Choroid plexus epithelial cell (primary cell): ENCODE data around the gene NOL4L.
"Not testable (repeated sequence)": the region's sequence is repeated elsewhere in the genome, so short reads cannot be mapped to it uniquely, and the experiment has no call there.

ENCODE experiments used
- DNase-seq: peaks from one replicate; pipeline ENCODE4 v3.0.0-alpha.2; 2010; ENCODE audit warnings: low read depth
- H3K4me3 ChIP-seq: 2 replicates; pipeline ENCODE4 v1.5.1; 2011; ENCODE audit warnings: low read depth, mild to moderate bottlenecking, control low read depth, low read length, moderate library complexity
- TF ChIP-seq, protein P1 (sequence below): conservative IDR thresholded peaks from 2 replicates; pipeline ENCODE4 v1.5.1; 2011; ENCODE audit warnings: low read depth, mild to moderate bottlenecking, control low read depth, inconsistent platforms, low read length, moderate library complexity

NOL4L gene

DNA sequence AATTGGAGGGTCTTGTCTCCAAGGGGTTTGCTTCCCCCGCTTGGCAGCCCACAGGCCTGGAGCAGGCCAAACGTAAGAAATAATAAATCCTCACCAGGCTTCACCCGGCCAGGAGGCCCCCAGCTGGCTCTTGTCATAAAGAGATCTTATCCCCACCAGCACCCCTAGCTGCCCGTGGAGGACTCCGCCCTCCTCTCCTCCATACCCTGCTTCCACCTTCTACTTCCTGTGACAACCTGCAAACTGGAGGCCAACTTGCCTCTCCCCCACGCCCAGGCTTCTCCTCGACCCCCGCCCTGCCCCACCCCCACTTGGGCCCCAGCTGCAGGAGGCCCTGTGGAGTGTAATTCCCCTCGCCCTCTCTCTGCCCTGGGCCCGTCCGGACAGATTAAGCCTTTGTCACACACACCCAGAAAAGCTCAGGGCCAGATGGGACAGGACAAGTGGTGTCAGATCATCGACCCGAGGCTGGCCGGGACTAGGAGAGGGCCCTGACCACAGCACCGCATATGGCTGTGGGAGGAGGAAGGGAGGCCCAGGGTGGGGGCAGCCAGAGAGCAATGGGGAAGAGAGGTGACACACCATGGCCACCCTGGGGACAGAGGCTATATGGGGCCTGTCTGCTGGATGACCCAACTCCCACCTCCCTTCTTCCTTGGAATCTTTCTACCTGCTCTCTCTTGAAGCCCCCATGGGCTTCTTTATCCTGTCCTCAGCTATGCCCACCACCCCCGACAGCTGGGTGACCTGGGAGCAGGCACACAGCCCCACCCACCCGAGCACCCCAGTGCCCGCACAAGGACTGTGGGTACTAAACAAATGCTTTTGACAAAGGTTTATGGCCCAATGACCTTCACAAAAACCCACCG is 3.9 kb downstream of the NOL4L start:
- DNase-seq, result no peak
- TF ChIP-seq, protein P1, sequence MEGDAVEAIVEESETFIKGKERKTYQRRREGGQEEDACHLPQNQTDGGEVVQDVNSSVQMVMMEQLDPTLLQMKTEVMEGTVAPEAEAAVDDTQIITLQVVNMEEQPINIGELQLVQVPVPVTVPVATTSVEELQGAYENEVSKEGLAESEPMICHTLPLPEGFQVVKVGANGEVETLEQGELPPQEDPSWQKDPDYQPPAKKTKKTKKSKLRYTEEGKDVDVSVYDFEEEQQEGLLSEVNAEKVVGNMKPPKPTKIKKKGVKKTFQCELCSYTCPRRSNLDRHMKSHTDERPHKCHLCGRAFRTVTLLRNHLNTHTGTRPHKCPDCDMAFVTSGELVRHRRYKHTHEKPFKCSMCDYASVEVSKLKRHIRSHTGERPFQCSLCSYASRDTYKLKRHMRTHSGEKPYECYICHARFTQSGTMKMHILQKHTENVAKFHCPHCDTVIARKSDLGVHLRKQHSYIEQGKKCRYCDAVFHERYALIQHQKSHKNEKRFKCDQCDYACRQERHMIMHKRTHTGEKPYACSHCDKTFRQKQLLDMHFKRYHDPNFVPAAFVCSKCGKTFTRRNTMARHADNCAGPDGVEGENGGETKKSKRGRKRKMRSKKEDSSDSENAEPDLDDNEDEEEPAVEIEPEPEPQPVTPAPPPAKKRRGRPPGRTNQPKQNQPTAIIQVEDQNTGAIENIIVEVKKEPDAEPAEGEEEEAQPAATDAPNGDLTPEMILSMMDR, result no peak
- H3K4me3 ChIP-seq, result no peak overlapping the region

- no peak for DNase-seq
- no peak overlapping the region for H3K4me3 ChIP-seq
- TF ChIP-seq, protein P1, result no peak
Observed at GRCh38 chr20:32580219-32580969, 4.7 kb downstream of the NOL4L start.

- DNase-seq, result no peak
- H3K4me3 ChIP-seq, result no peak overlapping the region
- TF ChIP-seq, protein P1, result no peak
Observed at GRCh38 chr20:32578840-32579390, 6.2 kb downstream of the NOL4L start.

- DNase-seq, H3K4me3 ChIP-seq: not testable (repeated sequence)
Observed at GRCh38 chr20:32578062-32578461, 7.1 kb downstream of the NOL4L start.

- TF ChIP-seq, protein P1, result no peak
- DNase-seq, result peak; percentile 52
- H3K4me3 ChIP-seq, result no peak overlapping the region
Observed at GRCh38 chr20:32577657-32578056, 7.5 kb downstream of the NOL4L start.

- H3K4me3 ChIP-seq, result no peak overlapping the region
- TF ChIP-seq, protein P1, result peak; percentile 42
- no peak for DNase-seq
Observed at GRCh38 chr20:32577023-32577422, 8.1 kb downstream of the NOL4L start.

DNA sequence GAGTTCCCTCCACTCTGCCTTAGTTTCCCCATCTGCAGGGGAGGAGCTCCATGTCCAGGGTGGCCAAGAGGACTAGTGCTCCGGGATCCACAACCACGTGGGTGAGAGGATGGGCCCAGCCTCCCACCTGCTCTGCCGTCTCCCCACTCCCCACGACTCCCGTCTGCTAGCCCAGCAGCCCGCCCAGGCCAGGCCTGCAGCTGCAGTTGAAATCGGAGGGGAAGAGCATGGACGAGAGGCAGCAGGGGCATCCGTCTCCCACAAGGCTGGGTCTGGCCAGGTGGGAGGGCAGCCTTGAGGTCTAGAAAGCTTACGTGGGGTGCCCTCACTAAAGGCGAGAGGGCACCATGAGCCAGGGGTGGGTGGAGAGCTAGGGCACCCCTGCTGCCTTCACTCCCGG is 8.6 kb downstream of the NOL4L start:
- TF ChIP-seq, protein P1, result no peak

More for the DNA sequence above, 8.6 kb downstream of the NOL4L start:
- no peak for DNase-seq
- no peak overlapping the region for H3K4me3 ChIP-seq
